C4-2B (cell line): ENCODE measurements around the gene CAB39.

Source experiments
- H3K27ac ChIP-seq: fragments of 450-650 bp; 2 replicates; pipeline ENCODE4 v1.5.1; 2017
- CTCF ChIP-seq: fragments of 450-650 bp; conservative IDR thresholded peaks from 2 replicates; pipeline ENCODE4 v1.5.1; 2017; ENCODE audit warnings: mild to moderate bottlenecking
- ZFX ChIP-seq: fragments of 450-650 bp; IDR thresholded peaks from 2 replicates; pipeline ENCODE4 v1.6.1; 2017

The CAB39 gene

GRCh38 chr2:230757476-230757875 lies 44.8 kb downstream of the CAB39 start:
- H3K27ac ChIP-seq = no peak overlapping the region
- TF ChIP-seq CTCF (no peak), ZFX (no peak)

GRCh38 chr2:230758566-230759480 lies 46.2 kb downstream of the CAB39 start:
- TF ChIP-seq ZFX (no peak), CTCF (no peak)
- peak overlapping the region; percentile 54; the same call in 1 of the 2 replicates for H3K27ac ChIP-seq

- no peak for TF ChIP-seq CTCF
- TF ChIP-seq ZFX = no peak
- peak overlapping the region; percentile 54 for H3K27ac ChIP-seq
These were observed 47.0 kb downstream of the CAB39 start for GRCh38 chr2:230759481-230760167.

GRCh38 chr2:230761704-230762103 lies 49.1 kb downstream of the CAB39 start:
- TF ChIP-seq ZFX (no peak), CTCF (no peak)
- no peak overlapping the region for H3K27ac ChIP-seq

GRCh38 chr2:230762317-230762896 lies 49.8 kb downstream of the CAB39 start:
- H3K27ac ChIP-seq = no peak overlapping the region
- TF ChIP-seq CTCF (peak; percentile 52), ZFX (no peak)

- H3K27ac ChIP-seq = no peak overlapping the region
These were observed 51.7 kb downstream of the CAB39 start for GRCh38 chr2:230764346-230764745.

GRCh38 chr2:230765611-230766300 lies 53.1 kb downstream of the CAB39 start:
- TF ChIP-seq ZFX = no peak
- TF ChIP-seq CTCF = no peak
- H3K27ac ChIP-seq = no peak overlapping the region

More at GRCh38 chr2:230764346-230764745, 51.7 kb downstream of the CAB39 start:
- no peak for TF ChIP-seq ZFX
